ENCODE measurements around the gene MCMBP.
"Not testable (repeated sequence)": the region's sequence is repeated elsewhere in the genome, so short reads cannot be mapped to it uniquely, and the experiment has no call there.

The MCMBP gene

GRCh38 chr10:119872860-119873681 is 428 bp upstream of the MCMBP start:
- DNase-seq: peak; percentile 91

GRCh38 chr10:119871881-119872609 is 598 bp downstream of the MCMBP start:
- DNase-seq: peak; percentile 56

- DNase-seq: not testable (repeated sequence)
Measured at GRCh38 chr10:119869398-119869797, 3.2 kb downstream of the MCMBP start.

DNA sequence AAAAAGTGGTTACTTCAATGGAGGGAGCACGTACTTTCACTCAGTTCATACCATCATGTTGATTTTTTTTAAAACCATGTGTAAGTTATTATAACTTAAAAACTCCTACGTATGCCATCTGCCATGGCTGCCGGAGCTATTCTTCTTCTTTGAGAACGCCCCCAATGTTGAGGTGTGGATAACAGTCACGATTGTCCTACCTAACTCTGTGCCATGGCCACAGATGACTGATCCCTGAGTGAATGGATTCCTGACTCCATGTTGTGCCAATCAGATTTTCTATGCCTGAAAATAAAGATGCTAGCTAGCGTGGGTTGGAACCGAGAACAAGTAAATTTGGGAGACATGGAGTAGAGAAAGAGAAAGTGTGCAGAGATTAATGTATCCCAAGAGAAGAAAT is 5.3 kb downstream of the MCMBP start:
- DNase-seq: no peak

DNA sequence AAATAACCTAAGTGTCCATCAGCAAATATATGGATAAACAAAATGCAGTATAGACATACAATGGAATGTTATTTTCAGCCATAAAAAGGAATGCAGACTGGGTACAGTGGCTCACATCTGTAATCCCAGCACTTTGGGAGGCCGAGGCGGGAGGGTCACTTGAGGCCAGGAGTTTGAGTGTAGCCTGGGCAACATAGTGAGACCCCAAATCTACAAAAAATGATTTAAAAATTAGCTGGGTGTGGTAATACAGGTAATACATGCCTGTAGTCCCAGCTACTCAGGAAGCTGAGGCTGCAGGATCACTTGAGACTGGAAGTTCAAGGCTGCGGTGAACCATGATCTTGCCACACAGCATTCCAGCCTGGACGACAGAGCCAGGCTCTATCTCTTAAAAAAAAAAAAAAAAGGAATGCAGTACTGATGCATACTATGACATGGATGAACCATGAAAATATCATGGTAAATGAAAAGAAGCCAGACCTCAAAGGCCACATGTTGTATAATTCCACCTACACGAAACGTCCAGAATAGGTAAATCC is 6.9 kb downstream of the MCMBP start:
- no peak for DNase-seq

DNA sequence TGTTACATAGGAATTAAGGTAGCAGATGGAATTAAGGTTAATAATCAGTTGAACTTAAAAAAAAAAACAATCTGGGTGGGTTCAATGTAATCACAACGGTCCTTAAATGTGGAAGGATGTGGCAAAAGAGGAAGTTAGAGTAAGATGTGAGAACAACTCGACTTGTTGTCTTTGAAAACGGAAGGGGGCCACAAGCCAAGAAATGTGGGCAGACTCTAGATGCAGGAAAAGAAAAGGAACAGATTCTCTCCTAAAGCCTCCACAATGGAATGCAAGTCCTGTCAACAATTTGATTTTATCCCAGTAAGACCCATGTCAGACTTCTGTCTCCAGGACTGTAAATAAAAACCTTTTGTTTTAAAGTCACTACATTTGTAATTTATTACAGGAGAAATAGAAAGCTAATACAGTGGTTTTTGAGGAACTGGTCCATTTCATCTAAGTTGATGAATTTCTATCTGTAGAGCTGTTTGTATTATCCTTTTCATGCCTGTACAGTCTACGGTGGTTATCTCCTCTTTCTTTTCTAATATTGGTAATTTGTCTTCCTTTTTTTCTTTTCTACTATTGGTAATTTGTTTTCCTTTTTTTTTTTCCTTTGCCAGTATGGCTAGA is 8.6 kb downstream of the MCMBP start:
- no peak for DNase-seq

GRCh38 chr10:119862524-119862923 is 10.1 kb downstream of the MCMBP start:
- no peak for DNase-seq

DNA sequence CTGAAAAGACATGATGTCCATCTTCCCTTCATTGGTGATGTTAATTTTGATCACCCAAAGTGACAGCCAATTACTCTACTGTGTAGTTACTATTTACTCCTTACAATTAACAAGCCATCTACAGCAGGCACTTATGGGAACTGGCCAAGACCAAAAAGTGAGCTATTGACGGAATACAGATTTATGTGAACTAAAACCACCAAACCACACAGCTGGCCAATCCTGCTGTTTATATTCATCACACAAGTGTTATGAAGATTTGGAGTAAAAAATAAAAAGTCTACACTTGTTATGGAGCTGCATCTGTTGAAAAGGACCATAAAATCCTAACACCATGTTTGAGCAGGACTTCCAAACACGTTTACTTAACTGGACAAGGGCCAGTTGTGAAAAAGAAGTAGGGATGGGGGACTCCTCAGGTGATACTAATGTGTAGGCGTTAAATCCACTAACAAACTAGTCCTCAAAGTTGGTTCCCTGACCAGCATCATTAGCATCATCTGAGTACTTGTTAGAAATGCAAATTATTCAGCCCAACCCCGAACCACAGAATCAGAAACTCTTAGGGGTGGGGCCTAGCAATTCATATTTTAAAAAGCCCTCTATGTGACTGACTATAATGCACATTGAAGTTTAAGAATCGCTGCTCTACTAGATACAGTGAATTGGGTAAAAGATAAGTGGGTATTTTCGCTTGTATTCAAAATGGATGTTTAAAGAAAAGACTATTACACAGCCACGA is 11.6 kb downstream of the MCMBP start:
- no peak for DNase-seq

DNA sequence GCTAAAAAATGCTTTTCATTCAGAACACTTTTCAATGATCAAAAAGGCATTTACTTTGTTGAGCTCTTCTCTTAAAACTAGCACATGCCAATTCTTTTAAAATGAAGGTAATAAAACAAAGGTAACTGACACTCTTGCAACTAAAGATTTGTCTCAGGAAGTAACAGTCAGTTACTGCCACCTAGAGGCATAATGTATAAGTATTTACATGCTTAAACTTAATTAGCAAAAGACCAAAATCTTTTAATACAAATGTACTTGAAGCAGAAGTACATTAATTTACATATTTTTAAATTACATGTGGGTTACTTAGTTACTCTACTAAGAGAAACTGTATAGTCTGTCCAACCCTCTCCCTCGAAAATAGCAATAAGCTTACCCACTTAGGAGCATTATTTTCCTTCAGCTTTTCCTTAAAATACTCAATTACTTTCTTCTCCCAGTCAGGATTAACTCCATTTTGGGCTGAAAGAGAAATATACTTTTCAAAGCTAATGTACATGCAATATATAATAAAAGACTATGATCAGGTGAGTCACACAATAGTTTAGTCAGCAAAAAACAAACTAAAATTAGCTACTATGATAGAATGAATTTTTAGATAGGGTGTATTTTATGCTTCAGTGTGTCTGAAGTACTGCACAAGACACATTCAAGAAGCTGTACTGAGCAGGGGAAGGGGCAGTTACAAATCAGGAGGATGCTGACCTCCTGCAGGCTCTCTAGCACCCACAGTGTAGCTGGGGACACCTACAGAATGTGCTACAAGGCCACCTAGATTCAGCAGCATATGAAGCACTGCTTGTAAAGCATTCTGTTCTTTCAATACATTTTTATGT is 13.0 kb downstream of the MCMBP start:
- DNase-seq: peak; percentile 70

GRCh38 chr10:119858063-119858462 is 14.6 kb downstream of the MCMBP start:
- DNase-seq: no peak

DNA sequence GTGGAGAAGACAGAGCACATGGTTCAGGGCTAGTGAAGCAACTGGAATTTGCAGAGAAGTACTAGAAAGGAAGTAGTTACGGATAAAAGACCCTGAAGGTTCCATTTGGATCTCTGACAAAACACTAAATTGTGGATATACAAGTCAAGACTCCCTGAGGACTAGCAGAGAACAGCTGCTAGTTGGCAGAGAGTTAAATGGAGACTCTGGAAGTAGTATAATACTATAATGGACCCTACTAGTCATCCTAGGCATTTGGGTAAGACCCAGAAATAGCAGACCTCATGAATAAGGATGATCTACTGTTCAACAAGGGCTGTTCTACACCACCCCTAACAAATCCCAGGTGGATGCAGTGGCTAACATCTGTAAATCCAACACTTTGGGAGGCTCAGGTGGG is 19.1 kb downstream of the MCMBP start:
- DNase-seq: no peak

DNA sequence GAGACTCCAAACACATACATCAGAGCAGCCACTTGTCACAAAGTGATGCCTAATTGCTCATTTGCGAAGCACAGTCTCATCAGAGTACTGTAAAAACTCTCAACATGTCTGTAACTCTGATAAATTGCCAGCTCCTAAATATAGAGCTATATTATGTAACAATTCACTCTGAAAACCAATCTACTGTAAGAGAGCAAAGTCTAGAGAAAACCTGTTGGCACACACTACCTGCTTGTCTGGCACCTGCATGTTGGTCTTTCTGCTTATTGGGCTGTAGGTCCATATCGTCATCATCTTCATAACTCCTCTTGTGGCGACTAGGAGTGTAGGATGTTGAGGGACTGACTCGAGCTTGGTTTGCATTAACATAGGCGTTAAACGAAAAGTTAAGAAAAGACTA is 19.8 kb downstream of the MCMBP start:
- no peak for DNase-seq

- DNase-seq: no peak
Measured at GRCh38 chr10:119852277-119852676, 20.4 kb downstream of the MCMBP start.

GRCh38 chr10:119849944-119850343 is 22.7 kb downstream of the MCMBP start:
- DNase-seq: no peak

DNA sequence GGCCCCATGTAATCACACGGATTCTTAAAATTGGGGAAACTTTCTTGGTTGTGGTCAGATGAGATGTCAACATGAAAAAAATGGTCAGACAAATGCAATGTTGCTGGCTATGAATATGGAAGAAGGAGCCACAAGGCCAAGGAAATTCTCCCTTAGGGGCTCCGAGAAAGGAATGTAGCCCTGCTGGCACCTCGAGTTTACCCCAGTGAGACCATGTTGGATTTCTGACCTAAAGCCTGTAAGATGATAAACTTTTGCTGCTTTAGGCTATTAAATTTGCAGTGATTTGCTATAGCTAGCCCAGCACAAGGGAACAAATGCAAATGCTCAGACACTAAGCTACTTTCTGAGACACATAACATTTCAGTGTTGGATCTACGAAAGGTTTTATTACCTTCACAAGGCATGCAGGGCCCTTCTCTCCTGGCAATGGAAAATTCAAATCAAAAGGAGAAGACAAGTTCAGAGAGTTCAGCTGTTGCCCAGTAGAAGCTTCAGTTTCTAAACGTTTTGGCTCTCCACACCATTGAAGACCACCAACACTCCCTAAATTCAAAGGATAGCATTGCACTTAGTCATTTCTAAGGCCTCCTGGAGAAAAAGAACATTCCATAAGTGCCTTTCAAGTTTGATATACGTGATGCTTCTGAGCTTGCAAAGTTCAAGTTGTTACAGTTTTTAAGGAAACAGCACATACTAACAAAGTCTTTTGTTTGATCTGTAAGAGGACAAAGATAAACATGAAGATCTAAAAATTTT is 23.4 kb downstream of the MCMBP start:
- no peak for DNase-seq

DNA sequence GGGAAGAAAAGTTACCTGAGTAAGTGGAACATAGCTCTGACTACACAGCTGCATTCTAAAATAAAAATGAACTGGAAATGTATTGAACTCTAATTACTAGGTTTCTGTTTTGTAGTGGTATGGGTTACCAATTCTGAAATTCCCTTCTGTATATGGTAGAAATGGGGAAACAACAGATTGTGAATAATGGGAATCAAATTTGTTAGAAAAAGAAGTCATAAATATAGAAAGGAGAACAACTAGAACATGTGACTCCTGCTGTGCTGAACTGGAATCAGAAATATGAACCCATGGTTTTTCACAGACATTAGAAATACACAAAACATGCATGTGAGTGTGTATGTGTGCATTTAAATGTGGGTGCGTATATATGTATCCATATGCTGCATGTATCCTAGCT is 27.0 kb downstream of the MCMBP start:
- no peak for DNase-seq

DNA sequence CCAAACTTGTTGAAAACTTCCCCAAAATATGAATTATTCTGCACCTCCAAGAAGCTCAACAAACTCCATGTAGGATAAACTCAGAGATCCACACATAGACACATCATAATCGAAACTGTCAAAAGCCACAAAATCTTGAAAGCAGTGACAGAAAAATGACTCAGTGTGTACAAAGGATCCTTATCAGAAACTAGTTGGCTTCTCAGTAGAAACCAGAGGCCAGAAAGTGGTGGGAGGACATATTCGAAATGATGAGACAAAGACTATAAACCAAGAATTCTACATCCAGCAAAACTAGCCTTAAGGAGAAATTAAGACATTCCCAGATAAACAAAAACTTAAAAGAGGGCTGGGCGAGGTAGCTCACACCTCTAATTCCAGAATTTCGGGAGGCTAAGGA is 38.5 kb downstream of the MCMBP start:
- DNase-seq: no peak

DNA sequence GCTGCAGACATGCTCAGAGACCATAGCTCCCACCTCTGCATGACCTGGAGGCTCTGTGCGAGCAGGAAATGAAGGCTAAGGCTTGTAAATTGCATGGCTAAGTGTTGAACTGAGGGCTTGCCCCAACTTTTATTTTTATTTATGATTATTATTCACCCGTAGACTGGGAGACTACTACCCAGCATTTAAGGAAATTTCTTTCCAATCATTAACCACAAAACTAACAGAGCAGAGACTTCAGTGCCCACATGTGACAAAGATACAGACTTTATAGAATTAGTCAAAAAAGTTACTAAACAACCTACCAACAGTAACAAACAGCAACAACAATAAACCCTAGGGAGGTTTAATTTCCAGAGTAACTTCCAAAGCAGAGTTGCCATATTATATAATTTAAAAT is 39.7 kb downstream of the MCMBP start:
- no peak for DNase-seq

- no peak for DNase-seq
Measured at GRCh38 chr10:119831656-119832055, 41.0 kb downstream of the MCMBP start.

DNA sequence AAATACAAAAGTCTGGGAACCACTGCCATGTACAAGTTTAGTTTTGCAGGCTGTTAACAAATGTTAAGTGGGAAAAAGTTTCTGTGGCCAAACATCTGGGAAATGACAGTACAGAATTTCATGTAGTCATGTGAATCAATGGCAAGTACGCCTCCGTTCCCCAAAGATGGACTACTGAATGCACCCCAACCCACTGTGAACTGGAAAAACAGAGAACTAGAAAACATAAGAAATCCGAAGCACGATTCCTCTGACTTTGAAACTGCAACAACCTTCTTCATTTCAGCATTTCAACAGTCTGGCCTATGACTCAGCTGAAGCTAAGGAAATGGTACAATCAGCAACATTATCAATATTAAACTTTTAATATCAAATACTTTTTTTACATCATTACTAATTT is 41.8 kb downstream of the MCMBP start:
- DNase-seq: no peak

DNA sequence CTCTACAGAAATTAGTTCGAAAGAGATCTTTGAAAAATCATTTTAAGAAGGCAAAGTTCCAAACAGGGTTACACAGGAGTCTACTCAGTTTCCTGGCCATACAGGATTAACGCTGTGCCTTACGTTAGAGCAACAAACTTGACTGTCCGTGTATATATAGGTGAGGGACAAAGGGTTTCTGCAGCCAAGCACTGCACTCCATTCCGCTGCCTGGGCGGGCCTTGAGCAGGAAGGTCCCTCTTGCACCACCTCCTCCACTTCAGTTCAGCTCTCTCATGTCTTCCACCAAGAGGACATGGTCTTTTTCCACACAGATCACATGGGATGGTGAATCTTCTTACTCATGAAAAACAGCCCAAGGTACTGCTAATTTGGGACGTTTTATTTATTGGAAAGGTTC is 43.2 kb downstream of the MCMBP start:
- DNase-seq: no peak

Measured in CD4-positive, alpha-beta T cell treated with Interleukin-17A for 1 hour (primary cell).